ENCODE results near the gene GPATCH4.
"Not testable (repeated sequence)": the region's sequence is repeated elsewhere in the genome, so short reads cannot be mapped to it uniquely, and the experiment has no call there.

Gene GPATCH4

GRCh38 chr1:156595016-156595415, 6.3 kb downstream of the GPATCH4 start:
- DNase-seq = no peak

- DNase-seq = no peak
Observed at GRCh38 chr1:156594190-156594589, 7.1 kb downstream of the GPATCH4 start.

GRCh38 chr1:156593661-156593989, 7.7 kb downstream of the GPATCH4 start:
- no peak for DNase-seq

GRCh38 chr1:156592910-156593660, 8.2 kb downstream of the GPATCH4 start:
- no peak for DNase-seq

- DNase-seq = no peak
Observed at GRCh38 chr1:156592158-156592909, 8.9 kb downstream of the GPATCH4 start.

- peak; percentile 46 to 80 (median 64) for DNase-seq
Observed at GRCh38 chr1:156591432-156592157, 9.7 kb downstream of the GPATCH4 start, which contains the start of gene NAXE. TSS of gene NAXE (plus strand) at chr1:156591776. CDS start at chr1:156591805, 29 bp downstream.

- no peak for DNase-seq
Observed at GRCh38 chr1:156591181-156591431, 10.2 kb downstream of the GPATCH4 start.

GRCh38 chr1:156590326-156591180, 10.7 kb downstream of the GPATCH4 start:
- no peak for DNase-seq

GRCh38 chr1:156589546-156589945, 11.7 kb downstream of the GPATCH4 start:
- DNase-seq = no peak

- not testable (repeated sequence) for DNase-seq
Observed at GRCh38 chr1:156587927-156588326, 13.4 kb downstream of the GPATCH4 start.

GRCh38 chr1:156586892-156587477, 14.3 kb downstream of the GPATCH4 start:
- DNase-seq = no peak

- DNase-seq = no peak
Observed at GRCh38 chr1:156586323-156586722, 15.0 kb downstream of the GPATCH4 start.

- DNase-seq = no peak
Observed at GRCh38 chr1:156584813-156585212, 16.5 kb downstream of the GPATCH4 start.

- DNase-seq = peak; percentile 16 to 75 (median 64)
Observed at GRCh38 chr1:156583821-156584622, 17.3 kb downstream of the GPATCH4 start.

- DNase-seq = peak in 2 of 6 experiments; percentile 17 to 35
Observed at GRCh38 chr1:156582388-156583017, 18.8 kb downstream of the GPATCH4 start.

GRCh38 chr1:156581661-156582387, 19.5 kb downstream of the GPATCH4 start:
- DNase-seq = peak in 5 of 6 experiments; percentile 9 to 48 (median 45)

GRCh38 chr1:156579472-156579871, 21.8 kb downstream of the GPATCH4 start, which contains the start of gene TTC24:
TSS of gene TTC24 (plus strand) at chr1:156579723. CDS start at chr1:156581365, 1,642 bp downstream.
- no peak for DNase-seq

GRCh38 chr1:156578055-156578454, 23.2 kb downstream of the GPATCH4 start:
- DNase-seq = no peak

GRCh38 chr1:156577550-156577949, 23.7 kb downstream of the GPATCH4 start:
- DNase-seq = no peak

- no peak for DNase-seq
Observed at GRCh38 chr1:156574039-156574633, 27.1 kb downstream of the GPATCH4 start.
